ENCODE data around the gene NCOA5. TPM values are rescaled to one million over a fixed set of nuclear protein-coding genes. Genes with fewer than 3 reads are reported as not detected.

NCOA5 gene
- total and polyA plus RNA-seq, 9 of the 15 experiments (the other 6 are each of a cell fraction or from before 2014, with no cell fraction given) = 3.9 to 22.8 (median 13.8) TPM

GRCh38 chr20:46012921-46013320 lies 76.8 kb downstream of the NCOA5 start (continued):
- no peak for TF ChIP-seq CHD7 (IDR thresholded peaks at IDR 0.05; ENCODE audit: low read depth, low read length)
- no peak for TF ChIP-seq TCF7 (IDR thresholded peaks at IDR 0.05; ENCODE audit: borderline replicate concordance)
- no peak for TF ChIP-seq PHB2 (IDR thresholded peaks at IDR 0.05; ENCODE audit: low read depth)
- no peak for TF ChIP-seq PATZ1 (CRISPR knock-in tag; IDR thresholded peaks at IDR 0.05; ENCODE audit: borderline replicate concordance)
